HTERT RPE-1 (cell line): ENCODE measurements around the gene PPP1R37.

ENCODE experiments used
- in situ Hi-C: fragments of 300-500 bp; cut with MboI; formaldehyde crosslinking; loops from 4 replicates; pipeline ENCODE4 v1.14.3; 2020; ENCODE audit warnings: low sequenced_read_pairs

PPP1R37 gene

DNA sequence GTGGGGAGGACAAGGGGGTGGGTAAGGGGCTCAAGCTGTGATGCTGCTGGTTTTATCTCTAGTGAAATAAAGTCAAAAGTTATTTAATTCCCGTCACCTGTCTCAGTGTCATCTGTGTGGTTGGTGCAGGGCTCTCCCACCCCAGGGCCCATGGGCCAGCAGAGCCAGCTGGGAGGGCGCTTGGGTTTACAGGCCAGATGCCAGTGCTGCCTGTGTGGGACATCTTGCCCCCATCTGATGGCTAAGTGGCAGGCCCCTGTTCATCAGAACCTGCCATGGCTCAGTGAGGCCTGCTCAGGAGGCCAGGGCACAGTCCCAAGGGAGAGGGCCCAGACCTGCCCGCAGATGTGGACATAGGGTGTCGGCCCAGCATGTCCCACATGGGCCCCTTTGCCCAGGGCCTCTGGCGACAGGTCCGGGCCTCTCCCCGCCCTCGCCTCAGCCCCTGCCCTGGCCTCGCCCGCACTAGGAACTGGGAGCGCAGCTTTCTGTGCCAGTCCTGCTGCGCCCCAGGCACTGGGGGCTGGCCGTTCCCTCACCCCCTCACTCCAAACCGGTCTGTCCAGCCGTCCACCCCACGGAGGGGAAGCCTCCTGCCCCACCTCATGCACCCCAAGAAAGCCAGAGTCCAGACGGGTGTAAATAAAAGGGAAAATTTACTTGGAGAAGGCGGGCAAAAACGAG is 22.0 kb upstream of the PPP1R37 start:
- in situ Hi-C loops = no loop called here

DNA sequence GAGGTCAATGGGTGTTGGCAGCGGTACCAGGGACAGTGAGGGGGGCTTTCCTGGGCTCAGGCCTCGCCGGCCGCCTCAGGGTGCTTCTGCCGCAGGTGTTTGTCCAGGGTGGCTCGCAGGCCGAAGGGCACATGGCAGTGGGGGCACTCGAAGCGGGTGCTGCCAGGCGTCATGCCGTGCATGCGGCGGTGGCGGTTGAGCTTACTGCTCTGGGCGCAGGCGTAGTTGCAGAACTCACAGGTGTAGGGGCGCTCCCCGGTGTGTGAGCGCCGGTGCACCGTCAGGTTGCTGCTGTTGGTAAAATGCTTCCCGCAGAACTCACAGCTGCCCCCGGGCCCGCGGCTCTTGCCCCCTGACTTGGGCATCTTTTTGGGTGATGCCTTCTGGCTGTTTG is 21.4 kb upstream of the PPP1R37 start:
- in situ Hi-C loops = no loop called here

DNA sequence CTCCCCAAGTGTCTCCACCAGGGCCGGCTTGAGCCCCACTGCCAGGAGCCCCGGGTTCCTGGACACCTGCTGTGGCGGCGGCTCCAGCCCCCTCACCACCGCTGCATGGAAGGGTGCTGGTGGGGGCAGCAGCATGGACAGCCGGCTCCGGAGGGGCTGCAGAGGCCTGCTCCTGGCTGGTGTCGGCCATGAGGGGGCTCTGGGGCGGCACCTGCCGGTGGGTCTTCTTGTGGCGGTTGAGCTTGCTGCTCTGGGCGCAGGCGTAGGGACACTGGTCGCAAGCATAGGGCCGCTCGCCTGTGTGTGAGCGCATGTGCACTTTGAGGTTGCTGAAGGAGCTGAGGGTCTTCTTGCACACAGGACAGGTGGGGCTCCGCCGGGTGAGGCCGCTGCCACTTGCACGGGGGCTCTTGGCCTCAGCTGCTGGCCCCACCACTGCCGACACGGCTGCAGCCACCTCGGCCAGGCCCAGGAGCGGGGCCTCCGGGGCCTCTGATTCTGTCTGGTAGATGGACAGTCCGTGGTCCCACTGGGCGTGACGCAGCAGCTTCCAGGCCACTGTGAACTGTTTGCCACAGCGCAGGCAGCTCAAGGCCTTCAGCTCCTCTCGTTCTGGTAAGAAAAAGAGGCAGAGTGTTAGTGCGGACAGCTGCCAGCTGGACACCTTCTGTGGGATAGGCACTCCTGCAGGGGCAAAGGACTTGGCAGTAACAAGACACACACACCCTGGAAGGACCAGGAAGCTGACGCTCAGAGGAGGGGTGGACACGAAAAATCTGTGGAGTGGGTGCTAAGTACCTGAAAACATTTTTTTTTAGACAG is 20.8 kb upstream of the PPP1R37 start:
- in situ Hi-C loops = no loop called here

DNA sequence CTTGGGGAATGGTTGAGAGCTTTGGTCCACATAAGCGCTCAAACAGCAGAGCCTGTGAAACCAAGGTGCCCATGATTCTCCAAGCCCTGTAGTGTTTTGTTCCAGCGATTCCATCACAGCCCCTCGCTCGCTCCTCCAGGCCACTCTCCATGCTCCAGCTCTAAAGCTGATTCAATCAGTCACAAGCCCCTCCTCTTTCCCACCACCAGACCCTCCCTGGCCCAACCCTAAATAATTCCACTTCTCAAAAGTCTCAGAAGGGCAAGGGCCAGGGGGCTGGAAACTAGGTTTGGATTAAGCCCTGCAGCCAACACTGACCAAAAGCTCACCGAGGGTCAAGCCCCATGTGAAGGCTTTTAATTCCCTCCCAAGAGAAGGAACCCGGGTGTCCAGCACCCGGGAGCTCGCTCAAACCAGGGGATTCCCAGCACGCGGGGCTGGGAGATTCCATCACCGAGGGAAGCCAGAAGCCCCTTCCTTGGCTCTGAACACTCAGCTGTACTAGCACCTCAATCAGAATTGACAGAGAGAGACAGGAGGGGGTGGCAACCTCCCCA is 18.2 kb upstream of the PPP1R37 start:
- in situ Hi-C loops = no loop called here

DNA sequence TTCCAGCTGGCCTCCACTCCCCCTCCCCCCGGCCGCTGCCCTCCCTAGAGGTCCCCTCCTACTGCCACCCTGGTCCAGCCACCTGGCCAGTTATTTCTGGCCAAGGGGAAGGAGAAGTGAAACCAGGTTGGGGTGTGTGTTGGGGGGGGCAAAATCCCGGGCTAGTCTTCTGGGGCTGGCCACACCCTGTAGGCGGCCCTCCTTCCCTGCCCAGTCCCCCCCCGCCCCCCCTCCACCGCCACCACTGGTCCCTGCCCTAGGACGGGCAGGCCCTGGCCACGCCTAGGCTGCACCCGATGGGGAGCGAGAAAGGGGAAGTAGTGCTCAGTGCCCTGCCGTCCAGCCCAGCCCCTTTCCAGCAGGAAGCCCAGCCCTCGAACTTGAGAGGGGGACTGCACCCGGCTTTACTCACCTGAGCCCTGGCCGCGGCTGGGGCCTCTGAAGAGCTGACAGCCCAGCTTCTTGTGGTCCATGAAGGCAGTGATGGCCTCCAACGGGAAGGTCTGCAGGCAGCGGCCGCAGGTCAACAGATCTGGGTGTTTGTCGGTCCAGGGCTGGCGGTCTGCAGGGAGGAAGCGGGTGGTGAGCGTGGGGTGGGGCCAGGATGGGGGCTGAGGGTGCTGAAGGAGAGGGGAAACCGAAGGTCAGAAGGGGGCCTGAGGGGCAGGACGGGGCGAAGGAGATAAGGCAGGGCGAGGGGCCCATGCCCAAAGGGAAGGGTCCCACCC is 17.5 kb upstream of the PPP1R37 start:
- in situ Hi-C loops = no loop called here

DNA sequence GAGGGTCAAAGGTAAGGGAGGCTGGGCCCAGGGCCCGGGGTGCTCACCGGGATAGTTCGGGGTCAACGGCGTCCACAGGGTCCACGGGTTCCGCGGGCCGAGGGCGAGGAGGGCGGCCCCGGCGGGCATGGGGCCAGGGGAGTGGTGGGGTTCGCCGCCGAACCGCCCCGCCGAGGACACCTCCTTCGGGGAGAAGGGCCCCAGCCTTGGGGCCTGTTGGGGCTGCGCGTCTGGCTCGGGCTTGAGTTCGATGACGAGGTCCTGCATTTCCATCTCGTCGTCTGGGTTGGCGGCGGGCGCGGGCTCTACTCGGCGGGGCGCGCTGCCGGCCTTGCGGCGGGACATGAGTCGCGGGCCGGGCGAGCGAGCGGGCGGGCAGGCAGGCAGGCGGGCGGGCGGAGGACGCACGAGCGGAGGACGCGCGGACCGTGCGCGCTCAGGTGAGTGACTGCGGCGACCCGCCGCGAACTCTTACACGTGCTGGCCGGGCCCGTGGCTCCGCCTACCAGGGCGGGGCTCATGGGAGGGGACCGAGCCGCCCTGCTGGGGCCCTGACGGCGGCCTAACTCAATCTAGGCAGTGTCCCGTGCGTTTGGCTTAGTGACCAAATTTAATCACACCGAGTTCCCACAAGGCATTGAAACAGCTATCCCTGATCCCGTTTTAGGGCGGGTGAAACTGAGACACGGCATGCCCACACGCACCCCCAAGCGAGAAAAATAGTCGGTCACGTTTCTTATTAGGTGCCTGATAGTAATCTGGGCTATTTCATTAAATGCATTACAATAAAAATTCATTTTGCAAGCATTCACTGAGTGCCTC is 16.7 kb upstream of the PPP1R37 start, which contains the start of gene ZNF296:
Gene ZNF296 (minus strand): TSS at position 450 of the 822 bp plus-strand sequence. CDS start 105 bp downstream, at position 345.
- in situ Hi-C loops = no loop called here

DNA sequence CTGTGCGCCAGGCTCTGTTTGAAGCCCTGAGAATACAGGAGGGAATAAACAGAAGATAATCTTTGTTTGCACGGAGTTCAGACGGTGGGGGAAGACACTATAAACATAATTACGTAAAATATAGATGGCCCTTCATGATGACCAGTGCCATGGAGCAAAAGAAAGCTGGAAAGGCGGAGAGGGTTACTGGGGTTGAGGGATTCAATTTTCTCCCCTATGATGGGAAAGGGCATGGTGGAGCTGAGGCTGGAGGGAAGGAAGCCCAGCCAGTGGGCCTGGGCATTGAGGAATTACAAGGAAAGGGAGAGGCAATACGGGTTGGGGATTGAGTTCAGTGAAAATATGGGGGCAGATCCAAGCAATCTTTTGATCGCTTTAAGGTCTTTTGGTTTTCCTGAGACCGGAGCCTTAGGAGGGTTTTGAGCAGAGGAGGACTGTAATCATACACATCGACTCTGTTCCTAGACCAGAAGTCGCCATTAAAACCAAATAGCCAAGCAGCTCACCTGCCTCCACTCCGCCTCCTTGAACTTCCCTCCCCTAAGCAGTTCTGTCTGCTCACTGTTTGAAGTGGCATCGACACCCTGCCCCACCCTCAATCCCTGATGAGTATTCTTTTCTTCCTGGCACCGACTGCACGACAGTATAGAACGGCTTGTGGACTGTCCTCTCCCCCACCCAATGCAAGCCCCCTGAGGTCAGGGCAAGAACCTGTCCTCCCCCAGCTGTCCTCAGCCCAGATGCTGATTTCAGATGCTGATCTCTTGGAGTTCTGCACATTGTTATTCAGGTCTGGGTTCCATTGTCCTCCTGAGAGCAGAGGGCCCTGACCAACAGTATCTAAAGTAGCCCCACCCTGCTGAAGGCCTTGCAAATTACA is 15.9 kb upstream of the PPP1R37 start:
- in situ Hi-C loops = no loop called here

DNA sequence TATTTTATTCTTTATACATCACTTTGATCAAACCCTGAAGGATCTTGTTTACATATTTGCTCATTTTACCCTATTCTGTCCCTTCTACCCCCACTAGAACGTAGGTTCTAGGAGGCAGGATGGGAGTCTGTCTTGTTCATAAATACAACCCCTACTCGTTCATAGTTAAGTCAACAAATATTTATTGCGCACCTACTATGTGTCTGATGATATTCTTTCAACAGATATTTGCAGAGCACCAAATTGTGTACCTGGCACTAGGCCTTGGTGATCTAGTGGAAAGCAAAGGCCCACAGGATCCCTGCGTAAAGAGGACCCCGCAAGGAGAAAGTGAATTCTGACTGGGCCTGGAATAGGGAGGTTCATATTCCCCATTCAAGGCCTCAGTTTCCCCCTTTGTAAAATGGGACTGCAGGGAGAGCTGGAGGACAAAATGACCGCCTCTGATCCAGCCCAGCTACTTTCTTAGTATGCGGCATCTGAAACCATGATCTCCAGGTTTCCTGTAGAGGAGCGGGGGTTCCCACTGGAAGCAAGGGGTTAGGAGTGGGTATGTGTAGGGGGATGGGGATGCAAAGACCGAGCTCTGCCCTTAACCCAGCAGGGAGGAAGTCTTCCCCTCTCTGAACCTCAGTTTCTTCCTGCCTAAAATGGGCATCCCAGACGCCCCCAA is 14.5 kb upstream of the PPP1R37 start:
- in situ Hi-C loops = no loop called here

DNA sequence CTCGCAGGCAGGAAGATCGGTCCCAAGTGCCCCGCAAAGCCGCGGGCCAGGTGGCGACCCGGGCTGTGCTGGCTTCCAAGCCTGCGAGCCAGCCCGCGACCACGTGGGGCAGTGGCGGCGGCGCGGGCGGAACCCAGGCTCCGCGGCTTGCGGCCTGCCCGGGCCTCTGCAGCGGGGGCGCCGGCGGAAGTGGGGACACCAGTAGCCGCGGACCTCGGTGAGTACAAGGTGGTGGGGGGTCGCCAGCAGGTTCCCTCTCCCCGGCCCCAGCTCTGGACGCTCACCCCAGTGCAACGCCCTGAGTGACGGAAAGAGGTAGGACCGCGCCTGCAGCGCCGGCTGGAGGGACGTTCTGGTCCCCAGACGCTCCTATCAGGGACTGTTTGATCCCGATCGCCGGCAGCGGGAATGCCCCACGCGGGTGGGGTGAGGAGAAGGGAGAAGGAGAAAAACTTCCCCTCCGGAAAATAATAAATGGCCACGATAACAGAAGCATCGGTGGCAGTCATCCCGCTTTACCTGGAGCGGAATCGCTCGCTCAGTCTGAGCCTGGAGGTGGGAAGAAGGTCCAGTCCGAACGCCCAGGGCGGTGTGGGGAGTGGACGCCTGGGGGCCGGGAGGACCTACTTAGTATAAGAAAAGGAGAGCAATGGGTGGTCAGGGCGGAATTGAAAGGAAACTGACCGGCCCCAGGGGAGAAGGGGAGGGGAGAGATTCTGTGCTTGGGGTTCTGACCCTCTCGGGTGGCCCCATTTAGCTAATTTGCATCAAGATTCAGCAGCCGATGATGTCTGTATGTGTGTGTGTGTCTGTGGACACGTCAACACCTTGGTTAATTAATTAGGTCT is 13.7 kb upstream of the PPP1R37 start, which contains the start of gene GEMIN7:
Gene GEMIN7 (plus strand): TSS at position 198 of the 848 bp plus-strand sequence. CDS start 10,855 bp downstream, outside the sequence.
- in situ Hi-C loops = no loop called here

DNA sequence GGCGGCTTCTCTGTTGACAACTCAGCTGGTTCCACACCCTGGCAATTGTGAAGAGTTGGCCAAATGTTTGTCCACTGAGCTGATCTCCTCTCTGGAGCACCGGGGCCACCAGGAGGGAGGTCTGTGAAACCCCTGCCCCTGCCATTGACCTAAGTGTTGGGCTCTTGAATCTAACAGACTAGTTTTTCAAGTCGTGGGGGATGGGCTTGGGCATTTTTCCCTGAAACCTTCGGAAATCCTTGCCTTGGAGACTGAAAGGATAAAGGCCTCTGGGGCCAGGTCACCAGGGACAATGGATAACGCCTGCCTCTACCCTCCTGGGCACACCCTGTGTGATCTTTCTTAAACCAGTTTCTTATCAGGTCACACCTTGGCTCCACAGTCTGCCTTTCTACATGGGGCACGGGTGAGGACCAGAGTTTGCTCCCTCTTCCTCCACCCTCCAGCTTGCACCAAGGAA is 13.0 kb upstream of the PPP1R37 start:
- in situ Hi-C loops = no loop called here

DNA sequence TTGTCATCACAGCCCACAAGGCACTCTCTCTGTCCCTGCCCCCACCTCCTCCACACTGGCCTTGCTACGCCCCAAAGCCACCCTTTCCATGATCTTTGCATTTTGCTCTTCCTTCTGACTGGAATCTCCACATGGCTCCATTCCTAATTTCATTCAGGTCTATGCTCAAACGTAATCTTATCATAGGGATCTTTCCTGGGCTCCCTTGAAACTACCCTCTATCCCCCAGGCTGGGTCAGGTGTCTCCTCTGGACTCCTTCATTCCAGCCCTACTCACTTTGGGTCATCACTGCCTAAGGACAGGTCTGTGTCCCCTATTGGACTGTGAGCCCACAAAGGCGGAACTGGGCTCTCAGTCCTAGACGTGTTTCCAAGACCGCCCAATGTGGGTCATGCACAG is 10.8 kb upstream of the PPP1R37 start:
- in situ Hi-C loops = no loop called here

DNA sequence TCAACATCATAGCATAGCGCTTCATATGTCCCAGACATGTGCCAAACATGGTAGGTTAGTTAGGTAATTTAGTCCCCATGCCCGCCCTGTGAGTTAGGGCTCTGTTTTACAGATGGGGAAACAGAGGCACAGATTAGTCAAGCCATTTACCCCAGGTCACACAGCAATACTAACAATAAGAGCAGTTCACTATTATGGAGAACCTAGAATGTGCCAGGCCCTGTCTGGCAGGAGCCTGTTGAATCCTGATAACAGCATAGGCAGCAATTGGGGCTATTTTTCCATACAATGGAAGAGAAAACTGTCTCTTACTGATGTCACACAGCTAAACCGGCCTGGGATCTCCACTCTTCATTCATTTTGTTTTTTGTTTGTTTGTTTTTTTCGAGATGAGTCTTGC is 6.5 kb upstream of the PPP1R37 start:
- in situ Hi-C loops = no loop called here

DNA sequence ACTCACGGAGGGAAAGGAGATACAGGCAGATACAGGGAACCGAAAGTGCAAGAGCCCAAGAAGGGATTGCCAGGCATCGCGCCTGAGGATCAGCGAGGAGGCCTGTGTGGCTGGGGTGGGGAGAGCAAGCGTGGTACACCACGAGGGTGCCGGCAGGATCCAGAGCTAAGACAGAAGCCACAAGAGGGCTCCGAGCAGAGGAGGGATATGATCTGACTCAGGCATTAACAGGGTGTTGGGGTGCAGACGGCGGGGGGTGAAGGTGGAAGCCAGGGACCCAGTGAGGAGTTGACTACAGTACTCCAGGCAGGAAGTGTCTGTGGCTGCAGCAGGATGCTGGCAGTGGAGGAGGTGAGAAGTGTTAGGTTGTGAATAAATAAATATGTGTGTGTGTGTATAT is 5.4 kb upstream of the PPP1R37 start:
- in situ Hi-C loops = no loop called here

DNA sequence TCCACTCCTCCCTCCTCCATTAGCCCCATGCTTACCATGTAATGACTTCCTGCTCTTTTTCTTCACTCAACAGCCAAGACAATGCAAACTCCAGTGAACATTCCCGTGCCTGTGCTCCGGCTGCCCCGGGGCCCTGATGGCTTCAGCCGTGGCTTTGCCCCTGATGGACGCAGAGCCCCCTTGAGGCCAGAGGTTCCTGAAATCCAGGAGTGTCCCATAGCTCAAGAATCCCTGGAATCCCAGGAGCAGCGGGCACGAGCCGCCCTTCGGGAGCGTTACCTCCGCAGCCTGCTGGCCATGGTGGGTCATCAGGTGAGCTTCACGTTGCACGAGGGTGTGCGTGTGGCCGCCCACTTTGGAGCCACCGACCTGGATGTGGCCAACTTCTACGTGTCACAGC is 2.9 kb upstream of the PPP1R37 start:
- in situ Hi-C loops = no loop called here

DNA sequence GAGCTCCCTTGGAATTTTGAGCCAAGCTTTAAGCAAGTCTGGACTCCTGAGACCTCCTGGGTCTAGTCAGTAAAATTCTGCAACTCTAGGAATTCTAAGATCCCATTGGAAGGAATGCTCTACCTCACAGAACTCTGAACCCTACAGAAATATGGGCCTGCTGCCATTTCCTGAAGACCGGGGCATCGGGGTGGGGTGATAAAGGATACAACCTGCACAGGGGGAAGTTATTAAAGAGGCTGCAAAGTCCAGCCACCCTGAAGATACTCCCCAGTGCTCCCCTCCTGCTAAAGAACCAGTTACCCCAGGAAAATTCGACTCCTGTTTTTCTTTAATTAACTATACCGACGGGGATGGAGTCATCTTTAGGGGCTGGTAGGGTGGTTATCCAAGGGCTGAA is 2.4 kb upstream of the PPP1R37 start:
- in situ Hi-C loops = no loop called here

DNA sequence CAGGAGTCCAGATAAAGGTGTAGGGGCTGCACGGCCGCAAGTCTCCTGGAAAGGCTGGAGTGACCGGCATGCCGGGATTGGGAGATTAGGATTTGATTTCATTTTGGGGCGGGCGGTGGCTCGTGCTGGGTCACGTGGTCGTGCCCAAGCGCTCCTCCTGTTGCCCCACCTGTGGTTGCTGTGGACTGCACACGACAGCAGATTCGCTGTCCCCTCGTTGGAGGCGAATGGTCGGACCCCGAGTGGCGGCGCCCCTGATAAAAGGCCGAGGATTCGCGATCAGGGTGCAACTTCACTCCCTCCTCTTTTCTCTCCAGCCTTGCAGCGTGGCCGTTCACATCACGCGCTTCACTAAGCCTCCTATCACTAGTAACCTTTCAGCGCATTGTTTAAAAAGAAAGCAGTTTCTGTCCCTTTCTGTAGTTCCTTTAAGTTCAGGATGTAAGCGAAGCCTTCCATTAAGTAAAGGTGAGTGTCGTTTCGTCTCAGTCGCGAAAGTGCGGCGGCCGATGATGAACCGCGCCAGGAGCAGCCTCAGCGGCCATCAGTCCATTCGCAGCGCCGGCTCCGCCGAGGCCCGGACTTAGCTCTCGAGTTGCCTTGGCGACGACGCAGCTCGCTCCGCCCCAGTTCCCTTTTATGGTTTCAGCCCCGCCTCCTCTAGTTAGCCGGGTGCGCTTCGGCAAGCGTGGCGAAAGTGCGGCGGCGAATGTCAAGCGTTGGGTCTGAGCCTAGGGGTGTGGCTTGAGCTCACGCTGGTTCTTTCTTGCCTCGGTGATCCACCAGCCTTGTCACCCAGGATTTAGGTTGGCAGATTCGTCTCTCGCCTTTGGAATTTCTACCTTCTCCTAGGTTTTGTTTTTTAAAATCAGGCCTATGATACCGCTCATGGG is 1.7 kb upstream of the PPP1R37 start:
- in situ Hi-C loops = no loop called here

DNA sequence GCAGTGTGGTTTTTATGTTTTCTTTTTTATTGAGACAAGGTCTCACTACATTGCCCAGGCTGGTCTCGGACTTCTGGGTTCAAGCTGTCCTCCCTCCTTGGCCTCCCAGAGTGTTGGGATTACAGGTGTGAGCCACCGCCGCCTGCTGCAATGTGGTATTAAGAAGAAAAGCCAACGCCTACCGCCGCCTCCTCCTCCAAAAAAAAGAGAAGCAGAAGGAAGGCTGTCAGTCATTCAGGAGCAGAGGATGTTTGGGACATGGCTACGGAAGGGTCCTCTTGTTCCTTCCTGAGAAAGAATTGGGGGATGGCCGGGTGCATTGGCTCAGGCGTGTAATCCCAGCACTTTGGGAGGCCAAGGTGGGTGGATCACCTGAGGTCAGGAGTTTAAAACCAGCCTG is 1.2 kb downstream of the PPP1R37 start:
- in situ Hi-C loops = no loop called here
